Neural progenitor cell (in vitro differentiated cells): ENCODE measurements around the gene EMP1. TPM values are rescaled to one million over a fixed set of nuclear protein-coding genes. Genes with fewer than 3 reads are reported as not detected.

Source experiments
- DNase-seq: peaks from one replicate; pipeline ENCODE4 v3.0.0-alpha.2; 2016; ENCODE audit warnings: low spot score
- H2AFZ ChIP-seq: fragments of 200-600 bp; sonication (generic); replicated peaks from 2 replicates; pipeline ENCODE4 v1.6.1; 2016; ENCODE audit warnings: antibody characterized with exemption
- H3F3A ChIP-seq: fragments of 200-600 bp; sonication (generic); 2 replicates; pipeline ENCODE4 v1.6.1; 2016; ENCODE audit warnings: antibody characterized with exemption, low read depth
- H3K27ac ChIP-seq: fragments of 200-600 bp; sonication (generic); 2 replicates; pipeline ENCODE4 v1.5.1; 2016; ENCODE audit warnings: mild to moderate bottlenecking
- H3K27me3 ChIP-seq: fragments of 200-600 bp; sonication (generic); 2 replicates; pipeline ENCODE4 v1.6.1; 2016; ENCODE audit warnings: mild to moderate bottlenecking, moderate library complexity
- H3K36me3 ChIP-seq: fragments of 200-600 bp; sonication (generic); 2 replicates; pipeline ENCODE4 v1.5.1; 2016
- H3K4me1 ChIP-seq: fragments of 200-600 bp; sonication (generic); 2 replicates; pipeline ENCODE4 v1.6.1; 2016; ENCODE audit warnings: mixed run types
- H3K4me2 ChIP-seq: fragments of 200-600 bp; sonication (generic); 2 replicates; pipeline ENCODE4 v1.6.1; 2016
- H3K4me3 ChIP-seq: fragments of 200-600 bp; sonication (generic); 2 replicates; pipeline ENCODE4 v1.5.1; 2016
- H3K79me2 ChIP-seq: fragments of 200-600 bp; sonication (generic); 2 replicates; pipeline ENCODE4 v1.6.1; 2016; ENCODE audit warnings: low read depth
- H3K9ac ChIP-seq: fragments of 200-600 bp; sonication (generic); 2 replicates; pipeline ENCODE4 v1.6.1; 2016
- H3K9me3 ChIP-seq: fragments of 200-600 bp; sonication (generic); 2 replicates; pipeline ENCODE4 v1.5.1; 2016; ENCODE audit warnings: low read depth
- H4K20me1 ChIP-seq: fragments of 200-600 bp; sonication (generic); 2 replicates; pipeline ENCODE4 v1.6.1; 2016; ENCODE audit warnings: low read depth
- H3K27ac Mint-ChIP-seq: 3 replicates; pipeline ENCODE4 v1.8.0; 2021; ENCODE audit warnings: mixed read lengths
- H3K27me3 Mint-ChIP-seq: 2 replicates; pipeline ENCODE4 v1.8.0; 2022; ENCODE audit warnings: low read depth, mild to moderate bottlenecking, inconsistent platforms, moderate library complexity, mixed read lengths; ENCODE audit not compliant: insufficient read depth
- H3K36me3 Mint-ChIP-seq: 3 replicates; pipeline ENCODE4 v1.8.0; 2021; ENCODE audit warnings: mixed read lengths
- H3K4me1 Mint-ChIP-seq: 3 replicates; pipeline ENCODE4 v1.8.0; 2021; ENCODE audit warnings: mixed read lengths
- H3K4me3 Mint-ChIP-seq: 3 replicates; pipeline ENCODE4 v1.8.0; 2021; ENCODE audit warnings: mild to moderate bottlenecking, moderate library complexity, mixed read lengths
- H3K9me3 Mint-ChIP-seq: 3 replicates; pipeline ENCODE4 v1.8.0; 2020; ENCODE audit warnings: mixed read lengths
- EZH2 ChIP-seq: fragments of 200-600 bp; sonication (generic); IDR thresholded peaks from 2 replicates; pipeline ENCODE4 v1.6.1; 2017; ENCODE audit warnings: antibody characterized with exemption, mild to moderate bottlenecking, moderate library complexity
- EZH2phosphoT487 ChIP-seq: fragments of 200-600 bp; sonication (generic); IDR thresholded peaks from 2 replicates; pipeline ENCODE4 v1.6.1; 2017; ENCODE audit warnings: antibody characterized with exemption
- total RNA-seq: library from RNA; depleted of rRNA; stranded (reverse); fragments of >200 nt; gene quantifications from 2 replicates; pipeline ENCODE4 v1.2.3, GENCODE V29; 2015; ENCODE audit warnings: low replicate concordance
- TF ChIP-seq, protein P1 (sequence below): fragments of 200-600 bp; sonication (generic); IDR thresholded peaks from 2 replicates; pipeline ENCODE4 v1.5.1; 2017; ENCODE audit warnings: antibody characterized with exemption, mild to moderate bottlenecking

Gene EMP1
- total RNA-seq, 1 donor from 2014 or later, result not detected

DNA sequence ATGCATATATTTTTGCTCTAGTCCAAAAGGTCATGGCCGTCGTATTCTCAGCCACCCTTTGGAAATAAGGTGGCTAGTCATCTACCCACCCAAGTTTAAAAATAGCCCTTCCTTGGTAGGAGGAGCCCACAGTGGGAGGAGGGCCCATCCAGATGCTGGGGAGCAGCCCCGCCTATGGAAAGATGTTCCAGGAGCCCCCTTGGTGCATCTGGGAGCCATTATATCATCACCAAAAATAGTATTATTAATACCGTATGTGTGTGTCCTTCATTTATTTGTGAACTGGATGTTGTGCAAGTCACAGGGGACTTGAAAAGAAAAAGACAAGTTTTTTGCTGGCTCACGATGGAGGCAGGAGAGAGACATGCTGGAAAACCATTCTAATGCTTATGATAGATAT is 34.0 kb downstream of the EMP1 start:
- H3K27ac Mint-ChIP-seq, result no peak overlapping the region
- Histone ChIP-seq H3K79me2 (no peaks in the 10 kb centered on the region), H3K9me3 (no peaks in the 10 kb centered on the region), H4K20me1 (no peaks in the 10 kb centered on the region), H3K4me2 (no peak overlapping the region), H3K27ac (no peak overlapping the region), H3K4me1 (no peaks in the 10 kb centered on the region), H3K9ac (no peak overlapping the region), H3K36me3 (no peaks in the 10 kb centered on the region), H3F3A (no peaks in the 10 kb centered on the region), H2AFZ (no peak overlapping the region), H3K27me3 (no peaks in the 10 kb centered on the region), H3K4me3 (no peak overlapping the region)
- H3K4me1 Mint-ChIP-seq, result no peaks in the 10 kb centered on the region
- no peaks in the 10 kb centered on the region for H3K36me3 Mint-ChIP-seq
- TF ChIP-seq EZH2phosphoT487 (no peak), EZH2 (no peak)
- TF ChIP-seq, protein P1, sequence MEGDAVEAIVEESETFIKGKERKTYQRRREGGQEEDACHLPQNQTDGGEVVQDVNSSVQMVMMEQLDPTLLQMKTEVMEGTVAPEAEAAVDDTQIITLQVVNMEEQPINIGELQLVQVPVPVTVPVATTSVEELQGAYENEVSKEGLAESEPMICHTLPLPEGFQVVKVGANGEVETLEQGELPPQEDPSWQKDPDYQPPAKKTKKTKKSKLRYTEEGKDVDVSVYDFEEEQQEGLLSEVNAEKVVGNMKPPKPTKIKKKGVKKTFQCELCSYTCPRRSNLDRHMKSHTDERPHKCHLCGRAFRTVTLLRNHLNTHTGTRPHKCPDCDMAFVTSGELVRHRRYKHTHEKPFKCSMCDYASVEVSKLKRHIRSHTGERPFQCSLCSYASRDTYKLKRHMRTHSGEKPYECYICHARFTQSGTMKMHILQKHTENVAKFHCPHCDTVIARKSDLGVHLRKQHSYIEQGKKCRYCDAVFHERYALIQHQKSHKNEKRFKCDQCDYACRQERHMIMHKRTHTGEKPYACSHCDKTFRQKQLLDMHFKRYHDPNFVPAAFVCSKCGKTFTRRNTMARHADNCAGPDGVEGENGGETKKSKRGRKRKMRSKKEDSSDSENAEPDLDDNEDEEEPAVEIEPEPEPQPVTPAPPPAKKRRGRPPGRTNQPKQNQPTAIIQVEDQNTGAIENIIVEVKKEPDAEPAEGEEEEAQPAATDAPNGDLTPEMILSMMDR, result no peak
- H3K27me3 Mint-ChIP-seq, result peaks cover 2% of the 10 kb centered on the region
- no peak overlapping the region for H3K4me3 Mint-ChIP-seq
- peaks cover 3% of the 10 kb centered on the region for H3K9me3 Mint-ChIP-seq
- no peak for DNase-seq

DNA sequence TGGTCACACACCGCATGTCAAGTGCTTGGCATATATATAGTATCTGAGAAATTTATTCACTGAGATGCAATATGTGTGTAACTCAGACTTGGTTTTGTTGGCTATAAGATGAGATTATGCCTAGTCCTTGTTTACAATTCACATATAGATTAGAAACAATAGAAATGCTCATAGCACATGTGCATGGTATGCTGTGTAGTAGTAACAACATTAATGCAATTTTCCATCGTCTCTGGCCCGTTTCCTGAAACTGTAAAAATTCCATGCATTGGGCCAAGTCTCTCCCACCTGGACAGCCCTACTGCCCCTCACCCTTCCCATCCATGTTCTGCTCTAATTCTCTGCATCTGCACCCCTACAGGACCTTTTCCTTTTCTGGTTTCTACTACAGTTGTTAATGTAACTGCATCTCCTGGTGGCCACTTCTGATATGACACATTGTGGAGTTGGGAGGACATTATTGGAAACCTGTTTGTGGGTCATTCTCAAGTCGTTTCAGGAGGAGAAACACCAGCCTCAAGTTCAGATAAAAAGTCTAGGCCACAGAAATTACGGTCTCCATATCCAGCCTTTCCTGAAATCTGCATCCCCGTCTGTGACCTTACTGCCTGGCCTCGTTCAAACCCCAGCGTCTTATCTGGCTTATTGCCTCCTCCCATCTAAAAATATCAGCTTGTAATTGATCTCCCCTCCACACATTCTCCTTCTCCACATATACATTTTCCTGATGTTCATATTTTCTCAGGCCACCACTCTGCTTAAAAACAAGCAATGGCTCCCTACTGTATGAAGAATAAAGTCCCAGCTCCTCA is 37.5 kb downstream of the EMP1 start:
- H3K4me3 ChIP-seq, result no peak overlapping the region
- no peaks in the 10 kb centered on the region for H3K27me3 ChIP-seq
- H2AFZ ChIP-seq, result no peak overlapping the region
- H3K4me2 ChIP-seq, result no peak overlapping the region
- DNase-seq, result peak; percentile 66
- Mint-ChIP-seq H3K4me1 (no peaks in the 10 kb centered on the region), H3K9me3 (peaks cover 3% of the 10 kb centered on the region), H3K36me3 (no peaks in the 10 kb centered on the region), H3K27ac (no peak overlapping the region), H3K27me3 (peaks cover 2% of the 10 kb centered on the region), H3K4me3 (no peak overlapping the region)
- H3K36me3 ChIP-seq, result no peaks in the 10 kb centered on the region
- no peak for TF ChIP-seq EZH2phosphoT487
- TF ChIP-seq, protein P1, result peak; percentile 75
- no peaks in the 10 kb centered on the region for H4K20me1 ChIP-seq
- H3K9ac ChIP-seq, result no peak overlapping the region
- H3K79me2 ChIP-seq, result no peaks in the 10 kb centered on the region
- no peaks in the 10 kb centered on the region for H3F3A ChIP-seq
- H3K27ac ChIP-seq, result no peak overlapping the region
- no peaks in the 10 kb centered on the region for H3K4me1 ChIP-seq
- H3K9me3 ChIP-seq, result no peaks in the 10 kb centered on the region

DNA sequence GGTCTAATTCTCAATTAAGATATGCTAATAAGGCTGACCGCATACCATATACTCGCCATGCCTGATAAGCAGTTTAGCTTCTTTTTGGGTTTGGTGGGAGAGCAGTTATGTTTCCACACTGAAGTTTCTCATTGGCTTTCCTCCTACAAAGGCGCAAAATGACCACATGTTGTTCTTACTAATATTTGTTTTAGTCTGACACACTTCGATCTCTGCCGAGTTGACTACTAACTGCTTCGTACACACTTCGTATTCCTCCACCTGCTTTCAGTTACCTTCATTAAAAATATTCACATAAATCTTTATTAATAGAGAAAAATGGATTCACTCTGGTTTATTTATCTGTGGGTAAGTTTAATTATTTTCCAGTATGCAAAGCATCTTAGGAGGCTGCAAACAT is 41.7 kb downstream of the EMP1 start:
- no peaks in the 10 kb centered on the region for H4K20me1 ChIP-seq
- TF ChIP-seq EZH2 (no peak), EZH2phosphoT487 (no peak)
- TF ChIP-seq, protein P1, result no peak
- H3K4me1 ChIP-seq, result no peaks in the 10 kb centered on the region
- H3K27me3 ChIP-seq, result no peaks in the 10 kb centered on the region
- no peak overlapping the region for H3K4me3 ChIP-seq
- no peak overlapping the region for H2AFZ ChIP-seq
- H3F3A ChIP-seq, result no peaks in the 10 kb centered on the region
- Mint-ChIP-seq H3K27me3 (no peaks in the 10 kb centered on the region), H3K27ac (no peak overlapping the region), H3K9me3 (no peaks in the 10 kb centered on the region), H3K4me1 (no peaks in the 10 kb centered on the region), H3K36me3 (no peaks in the 10 kb centered on the region), H3K4me3 (no peak overlapping the region)
- H3K9ac ChIP-seq, result no peak overlapping the region
- no peaks in the 10 kb centered on the region for H3K9me3 ChIP-seq
- no peak overlapping the region for H3K27ac ChIP-seq
- no peak for DNase-seq
- H3K79me2 ChIP-seq, result no peaks in the 10 kb centered on the region
- H3K36me3 ChIP-seq, result no peaks in the 10 kb centered on the region
- H3K4me2 ChIP-seq, result no peak overlapping the region
